CD8-positive, alpha-beta memory T cell (primary cell): ENCODE data around the gene NKAIN4. TPM values are rescaled to one million over a fixed set of nuclear protein-coding genes. Genes with fewer than 3 reads are reported as not detected.

ENCODE experiments used
- CTCF ChIA-PET: fragments of 350-600 bp; sonication (Branson Sonifier 250); formaldehyde crosslinking; loops from one replicate; lab custom pipeline; 2021; ENCODE audit warnings: antibody characterized with exemption; lab: Charles Lee
- POLR2A ChIA-PET: fragments of 350-600 bp; sonication (Branson Sonifier 250); formaldehyde crosslinking; loops from one replicate; lab custom pipeline; 2021; ENCODE audit warnings: antibody characterized with exemption; lab: Charles Lee
- DNase-seq, 5 donors: peaks; one replicate each; pipeline versions ENCODE4 v3.0.0 to v3.0.0-alpha.2; 2020 to 2022; ENCODE audit warnings: mixed read lengths in 1 of 5
- H3K27ac ChIP-seq: one replicate; pipeline ENCODE4 v1.7.0; 2013; ENCODE audit warnings: low read depth, mild to moderate bottlenecking, low read length, moderate library complexity
- H3K27me3 ChIP-seq: 2 replicates; pipeline ENCODE4 v1.7.0; 2013; ENCODE audit warnings: low read length, mild to moderate bottlenecking; ENCODE audit not compliant: insufficient read depth, poor library complexity, severe bottlenecking
- H3K36me3 ChIP-seq: 2 replicates; pipeline ENCODE4 v1.7.0; 2013; ENCODE audit warnings: mild to moderate bottlenecking, low read length, moderate library complexity; ENCODE audit not compliant: insufficient read depth
- H3K4me1 ChIP-seq: 2 replicates; pipeline ENCODE4 v1.7.0; 2013; ENCODE audit warnings: mild to moderate bottlenecking, low read length, moderate library complexity; ENCODE audit not compliant: insufficient read depth
- H3K4me3 ChIP-seq: 2 replicates; pipeline ENCODE4 v1.7.0; 2013; ENCODE audit warnings: mild to moderate bottlenecking, low read length
- H3K9me3 ChIP-seq: 2 replicates; pipeline ENCODE4 v1.7.0; 2013; ENCODE audit warnings: mild to moderate bottlenecking, low read length
- H3K27ac Mint-ChIP-seq, 8 donors: one replicate each; pipeline ENCODE4 v1.8.0; 2020 to 2021; ENCODE audit warnings: mixed read lengths in 8 of 8, mild to moderate bottlenecking in 6 of 8, inconsistent platforms in 3 of 8, moderate library complexity in 3 of 8
- H3K27me3 Mint-ChIP-seq, 2 donors: one replicate each; pipeline ENCODE4 v1.8.0; 2020 to 2021; ENCODE audit warnings: mixed read lengths in 2 of 2, mild to moderate bottlenecking in 1 of 2, moderate library complexity in 1 of 2
- H3K36me3 Mint-ChIP-seq, 3 donors: one replicate each; pipeline ENCODE4 v1.8.0; 2020 to 2021; ENCODE audit warnings: mixed read lengths in 3 of 3, inconsistent platforms in 1 of 3, mild to moderate bottlenecking in 1 of 3
- H3K4me1 Mint-ChIP-seq, 3 donors: one replicate each; pipeline ENCODE4 v1.8.0; 2020 to 2021; ENCODE audit warnings: mixed read lengths in 3 of 3, inconsistent platforms in 1 of 3, mild to moderate bottlenecking in 1 of 3
- H3K4me3 Mint-ChIP-seq, 7 donors: one replicate each; pipeline ENCODE4 v1.8.0; 2020 to 2021; ENCODE audit warnings: mixed read lengths in 7 of 7, mild to moderate bottlenecking in 6 of 7, moderate library complexity in 4 of 7, inconsistent platforms in 2 of 7
- H3K9me3 Mint-ChIP-seq, 5 donors: one replicate each; pipeline ENCODE4 v1.8.0; 2020 to 2022; ENCODE audit warnings: mixed read lengths in 5 of 5, mild to moderate bottlenecking in 3 of 5, moderate library complexity in 2 of 5, inconsistent platforms in 1 of 5
- polyA plus RNA-seq: library from polyadenylated mRNA; unstranded; fragments of 300-500 nt; fragmentation: Illumina TruSeq; gene quantifications from one replicate; pipeline ENCODE4 v1.2.3, GENCODE V29; 2021
- total RNA-seq, 2 experiments: library from RNA; stranded (reverse); gene quantifications; one replicate each; pipeline ENCODE4 v1.2.3, GENCODE V29; 2021

NKAIN4 gene
- total and polyA plus RNA-seq, 3 experiments from 2014 or later = not detected

DNA sequence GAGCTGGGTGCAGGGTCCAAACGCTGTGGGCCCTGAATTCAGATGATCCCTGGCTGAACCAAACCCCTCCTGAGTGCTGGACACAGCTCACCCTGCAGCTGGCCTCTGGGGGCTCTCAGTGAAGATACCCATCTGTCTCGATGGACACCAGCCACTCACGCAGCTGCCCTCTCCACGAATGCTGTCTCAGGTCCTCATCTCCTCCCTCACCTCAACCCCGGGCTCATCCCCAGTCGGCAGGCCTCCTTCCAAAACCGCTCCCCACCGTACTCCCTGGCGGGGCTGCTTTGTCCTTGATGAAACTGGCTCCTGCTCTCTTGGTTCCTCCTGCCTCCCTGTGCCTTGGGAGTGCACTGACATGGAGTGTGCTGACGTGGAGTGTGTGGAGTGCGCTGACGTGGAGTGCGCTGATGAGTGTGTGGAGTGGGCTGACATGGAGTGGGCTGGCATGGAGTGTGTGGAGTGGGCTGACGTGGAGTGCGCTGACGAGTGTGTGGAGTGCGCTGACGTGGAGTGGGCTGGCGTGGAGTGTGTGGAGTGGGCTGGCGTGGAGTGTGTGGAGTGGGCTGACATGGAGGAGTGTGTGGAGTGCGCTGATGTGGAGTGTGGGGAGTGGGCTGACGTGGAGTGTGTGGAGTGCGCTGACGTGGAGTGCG, 34.3 kb downstream of the NKAIN4 start:
- no peaks in the 10 kb centered on the region for H3K9me3 Mint-ChIP-seq
- Histone ChIP-seq H3K27ac (no peak overlapping the region), H3K4me1 (peaks cover 10% of the 10 kb centered on the region), H3K36me3 (no peaks in the 10 kb centered on the region), H3K4me3 (no peak overlapping the region), H3K27me3 (no peaks in the 10 kb centered on the region), H3K9me3 (no peaks in the 10 kb centered on the region)
- H3K4me3 Mint-ChIP-seq = peak overlapping the region in 2 of 7 donors; percentile 75 to 80
- H3K36me3 Mint-ChIP-seq = peaks cover 0 to 5% (median 1%) of the 10 kb centered on the region in 3 donors
- H3K27me3 Mint-ChIP-seq = peaks cover 1 to 15% of the 10 kb centered on the region in 2 donors
- DNase-seq = peak in 1 of 5 donors; percentile 34
- ChIA-PET POLR2A (no interaction called here), CTCF (no interaction called here)
- peaks cover 10 to 12% (median 11%) of the 10 kb centered on the region in 3 donors for H3K4me1 Mint-ChIP-seq
- no peak overlapping the region for H3K27ac Mint-ChIP-seq

DNA sequence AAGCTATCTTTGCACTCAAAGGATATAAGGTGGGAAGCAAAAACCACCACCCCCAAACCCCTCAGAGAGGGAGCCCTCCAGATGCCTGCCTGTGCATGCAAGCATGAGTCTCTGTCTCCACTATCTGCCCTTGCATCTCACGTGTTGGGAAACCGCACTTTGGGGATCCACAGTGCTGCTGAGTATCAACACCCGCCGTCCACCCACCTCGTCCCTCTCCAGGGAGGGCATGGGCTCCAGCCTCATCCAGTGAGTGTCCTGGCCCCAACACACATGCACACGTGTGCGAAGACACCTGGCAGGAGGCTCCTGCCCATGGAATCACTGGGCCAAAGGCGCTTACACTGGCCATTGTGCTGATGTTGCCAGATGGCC, 34.8 kb downstream of the NKAIN4 start:
- Histone ChIP-seq H3K27ac (no peak overlapping the region), H3K4me1 (peaks cover 15% of the 10 kb centered on the region), H3K4me3 (no peak overlapping the region), H3K27me3 (no peaks in the 10 kb centered on the region), H3K36me3 (no peaks in the 10 kb centered on the region), H3K9me3 (no peaks in the 10 kb centered on the region)
- peaks cover 0 to 10% (median 1%) of the 10 kb centered on the region in 3 donors for H3K36me3 Mint-ChIP-seq
- no peak overlapping the region for H3K27ac Mint-ChIP-seq
- H3K4me3 Mint-ChIP-seq = no peak overlapping the region
- ChIA-PET CTCF (no interaction called here), POLR2A (no interaction called here)
- no peaks in the 10 kb centered on the region for H3K9me3 Mint-ChIP-seq
- peaks cover 15 to 17% (median 17%) of the 10 kb centered on the region in 3 donors for H3K4me1 Mint-ChIP-seq
- DNase-seq = no peak
- H3K27me3 Mint-ChIP-seq = peaks cover 1 to 15% of the 10 kb centered on the region in 2 donors

DNA sequence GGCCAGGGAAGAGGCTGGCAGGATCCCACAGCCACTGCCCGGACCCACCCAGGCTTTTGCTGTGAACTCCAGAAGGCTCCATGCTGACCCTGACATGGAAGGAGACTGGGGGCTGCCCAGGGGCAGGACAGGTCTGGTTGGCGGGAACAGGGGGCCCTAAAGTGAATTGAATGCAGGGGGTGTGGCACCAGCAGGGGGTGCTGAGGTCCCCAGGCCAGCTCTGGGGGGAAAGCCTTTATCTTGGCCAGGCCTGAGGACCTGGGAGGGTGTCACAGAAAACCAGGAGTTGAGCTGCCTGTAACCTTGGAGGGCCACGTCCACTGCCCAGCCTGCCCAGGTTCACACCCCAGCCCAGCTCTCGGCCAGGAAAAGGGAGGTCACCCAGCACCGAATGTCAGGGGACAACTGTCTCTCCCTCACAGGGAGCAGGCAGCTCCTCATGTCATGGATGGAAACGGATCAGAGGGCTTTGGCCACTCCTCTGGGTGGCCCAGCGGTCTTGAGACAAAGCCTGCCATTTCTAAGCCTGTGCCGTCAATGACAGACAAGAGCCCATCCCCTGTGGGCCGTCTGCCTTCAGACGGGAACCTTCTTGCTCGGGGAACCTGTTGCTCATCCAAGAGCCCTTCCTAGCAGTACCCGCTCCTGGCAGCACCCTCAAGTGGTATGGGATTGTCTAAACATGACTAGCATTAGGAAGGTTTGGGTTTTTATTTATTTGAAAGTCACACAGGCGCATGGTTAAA, 35.4 kb downstream of the NKAIN4 start:
- Mint-ChIP-seq H3K4me3 (no peak overlapping the region), H3K27ac (no peak overlapping the region), H3K9me3 (no peaks in the 10 kb centered on the region), H3K36me3 (peaks cover 1 to 16% (median 4%) of the 10 kb centered on the region in 3 donors), H3K27me3 (peaks cover 1 to 15% of the 10 kb centered on the region in 2 donors), H3K4me1 (peaks cover 21 to 23% (median 23%) of the 10 kb centered on the region in 3 donors)
- POLR2A ChIA-PET = no interaction called here
- no peaks in the 10 kb centered on the region for H3K36me3 ChIP-seq
- no peak overlapping the region for H3K4me3 ChIP-seq
- no peak for DNase-seq
- no peaks in the 10 kb centered on the region for H3K9me3 ChIP-seq
- H3K4me1 ChIP-seq = peaks cover 21% of the 10 kb centered on the region
- no peak overlapping the region for H3K27ac ChIP-seq
- CTCF ChIA-PET = no interaction called here
- no peaks in the 10 kb centered on the region for H3K27me3 ChIP-seq

DNA sequence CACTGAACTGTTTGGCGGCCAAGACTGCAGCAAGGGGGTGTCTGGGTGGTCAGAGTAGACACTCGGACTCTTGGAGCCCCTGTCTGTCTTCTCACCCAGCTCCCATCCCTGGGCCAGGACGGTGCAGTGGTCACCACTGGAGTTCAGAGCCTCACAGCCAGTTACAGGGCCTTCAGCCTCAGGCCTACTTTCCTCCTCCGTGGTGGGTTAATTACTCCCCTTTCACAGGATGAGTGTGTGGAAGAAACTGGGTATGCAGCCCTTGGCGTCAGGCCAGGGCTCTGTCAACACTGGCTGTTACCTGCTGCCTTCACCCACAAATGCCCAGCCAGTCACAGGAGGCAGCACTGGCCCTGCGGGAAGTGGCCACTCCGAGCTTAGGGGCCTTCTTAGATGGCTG, 36.6 kb downstream of the NKAIN4 start:
- peak overlapping the region in 4 of 7 donors; percentile 6 to 91 (median 83) for H3K4me3 Mint-ChIP-seq
- peak overlapping the region in 1 of 8 donors; percentile 33 for H3K27ac Mint-ChIP-seq
- H3K36me3 Mint-ChIP-seq = peaks cover 4 to 26% (median 10%) of the 10 kb centered on the region in 3 donors
- Histone ChIP-seq H3K4me3 (no peak overlapping the region), H3K4me1 (peaks cover 32% of the 10 kb centered on the region), H3K27me3 (no peaks in the 10 kb centered on the region), H3K9me3 (no peaks in the 10 kb centered on the region), H3K36me3 (peaks cover 8% of the 10 kb centered on the region), H3K27ac (no peak overlapping the region)
- POLR2A ChIA-PET = no interaction called here
- CTCF ChIA-PET = no interaction called here
- H3K9me3 Mint-ChIP-seq = no peaks in the 10 kb centered on the region
- H3K27me3 Mint-ChIP-seq = peaks cover 1 to 11% of the 10 kb centered on the region in 2 donors
- H3K4me1 Mint-ChIP-seq = peaks cover 30 to 34% (median 34%) of the 10 kb centered on the region in 3 donors
- DNase-seq = peak in 1 of 5 donors; percentile 43

DNA sequence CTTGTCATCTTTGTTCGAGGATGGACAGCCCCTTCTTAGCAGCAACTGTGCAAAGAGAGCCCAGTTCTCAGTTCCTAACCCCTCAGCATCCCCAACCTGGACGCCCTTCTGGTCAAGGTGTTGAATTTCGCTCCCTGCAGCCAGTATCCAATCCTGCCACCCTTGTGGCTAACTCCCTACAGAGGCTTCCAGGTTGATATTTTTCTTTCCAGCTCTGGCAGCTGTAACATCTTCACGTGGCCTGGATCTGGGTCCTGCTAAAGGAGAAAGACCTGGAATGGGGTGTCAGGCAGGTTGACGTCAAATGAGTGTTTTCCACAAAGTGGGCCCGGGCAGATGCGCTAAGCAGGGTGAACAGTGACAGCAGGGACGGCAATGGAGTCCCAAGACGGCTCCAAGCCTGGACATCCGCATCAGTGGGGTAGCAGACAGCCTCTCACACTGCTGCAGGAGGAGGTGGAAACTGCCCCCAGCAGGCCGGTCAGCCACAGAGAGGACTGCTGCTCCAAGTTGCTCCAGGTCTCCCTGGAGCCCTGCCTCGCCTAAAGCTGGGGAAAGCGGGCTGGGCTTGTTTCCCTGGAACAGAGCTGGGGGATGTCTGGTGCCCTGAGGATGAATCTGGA, 37.3 kb downstream of the NKAIN4 start:
- peak in 1 of 5 donors; percentile 46 for DNase-seq
- Mint-ChIP-seq H3K27ac (peak overlapping the region; percentile 79 to 97 (median 94)), H3K4me3 (peak overlapping the region; percentile 83 to 94 (median 87)), H3K27me3 (peaks cover 0 to 11% of the 10 kb centered on the region in 2 donors), H3K9me3 (no peaks in the 10 kb centered on the region), H3K36me3 (peaks cover 4 to 34% (median 10%) of the 10 kb centered on the region in 3 donors), H3K4me1 (peaks cover 38 to 42% (median 41%) of the 10 kb centered on the region in 3 donors)
- H3K36me3 ChIP-seq = peaks cover 15% of the 10 kb centered on the region
- H3K9me3 ChIP-seq = no peaks in the 10 kb centered on the region
- H3K4me3 ChIP-seq = peak overlapping the region; percentile 82
- peaks cover 40% of the 10 kb centered on the region for H3K4me1 ChIP-seq
- no peaks in the 10 kb centered on the region for H3K27me3 ChIP-seq
- CTCF ChIA-PET = no interaction called here
- peak overlapping the region; percentile 64 for H3K27ac ChIP-seq
- POLR2A ChIA-PET = interaction anchor here (0.6 kb wide), 1 partner anchor 327 kb away, joined by 3 read pairs; no protein-coding TSS in a partner anchor

DNA sequence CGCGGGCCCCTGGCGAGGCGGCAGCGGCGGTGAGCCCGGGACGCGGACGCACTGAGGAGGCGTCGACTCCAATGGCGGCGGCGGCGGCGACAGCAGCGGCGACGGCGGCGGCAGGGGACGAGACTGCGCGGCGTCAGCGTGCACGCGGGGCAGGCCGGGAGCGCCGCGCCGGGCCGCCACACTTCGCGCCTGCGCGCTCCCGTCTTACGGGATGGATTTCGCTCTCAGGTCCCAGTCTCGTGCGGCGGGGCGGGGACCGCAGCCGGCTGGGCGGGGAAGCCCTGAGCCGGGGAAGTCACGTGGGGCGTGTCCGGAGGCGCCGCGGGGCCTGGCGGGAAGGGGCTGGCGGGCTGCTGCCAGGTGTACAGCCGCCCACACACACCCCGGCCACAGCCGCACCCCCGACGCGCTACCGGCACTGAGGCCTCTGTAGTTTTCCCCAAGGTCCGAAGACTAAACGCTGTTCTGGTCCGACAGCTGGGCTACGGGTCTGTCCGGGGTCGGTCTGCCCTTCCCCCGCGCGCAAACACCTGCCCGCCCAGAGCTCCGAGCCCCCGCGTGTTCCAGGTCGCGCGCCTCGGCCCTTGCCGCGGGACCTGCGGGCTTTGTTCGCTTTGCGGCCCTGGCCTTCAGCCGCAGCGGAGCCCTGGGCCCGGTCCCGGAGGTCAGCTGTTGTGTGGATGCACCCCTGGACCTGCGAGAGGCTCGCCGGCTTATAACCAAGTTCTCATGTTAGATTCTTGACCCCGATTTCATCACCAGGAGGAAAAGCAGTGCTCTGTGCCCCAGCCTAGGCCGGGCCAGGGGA, 38.0 kb downstream of the NKAIN4 start, which contains the start of gene YTHDF1:
Gene YTHDF1, minus strand, starts transcription at position 91 of the 808 bp plus-strand sequence. CDS start 239 bp downstream, outside the sequence.
- H3K9me3 Mint-ChIP-seq = no peaks in the 10 kb centered on the region
- H3K27ac Mint-ChIP-seq = peak within 1 kb of the TSS; percentile 88 to 98 (median 94)
- peak; percentile 91 to 96 (median 95) for DNase-seq
- Histone ChIP-seq H3K4me3 (peak within 1 kb of the TSS; percentile 88), H3K27ac (peak within 1 kb of the TSS; percentile 73), H3K4me1 (peaks cover 47% of the 10 kb centered on the region), H3K36me3 (peaks cover 15% of the 10 kb centered on the region), H3K9me3 (no peaks in the 10 kb centered on the region), H3K27me3 (no peaks in the 10 kb centered on the region)
- peaks cover 43 to 48% (median 48%) of the 10 kb centered on the region in 3 donors for H3K4me1 Mint-ChIP-seq
- ChIA-PET POLR2A (interaction anchor here (0.6 kb wide), 1 partner anchor 327 kb away, joined by 3 read pairs; no protein-coding TSS in a partner anchor), CTCF (interaction anchor here (0.8 to 1.9 kb wide), 2 partner anchors 8 to 9 kb away, joined by 3 to 7 read pairs; no protein-coding TSS in a partner anchor)
- peaks cover 4 to 41% (median 10%) of the 10 kb centered on the region in 3 donors for H3K36me3 Mint-ChIP-seq
- peak within 1 kb of the TSS; percentile 87 to 94 (median 91) for H3K4me3 Mint-ChIP-seq
- peaks cover 0 to 11% of the 10 kb centered on the region in 2 donors for H3K27me3 Mint-ChIP-seq
